Gastroesophageal sphincter (tissue), 4 donors: Measurements from ENCODE around the gene PARP14. TPM values are rescaled to one million over a fixed set of nuclear protein-coding genes. Genes with fewer than 3 reads are reported as not detected.
"Not testable (repeated sequence)": the region's sequence is repeated elsewhere in the genome, so short reads cannot be mapped to it uniquely, and the experiment has no call there.

Experiments used
- ATAC-seq: fragments of 150-250 bp; one replicate; pipeline ENCODE4 v1.9.1; 2016; ENCODE audit warnings: mild to moderate bottlenecking, moderate library complexity
- H3K27ac ChIP-seq, 4 donors: fragments of 200-600 bp; sonication (generic) in 3 of 4; 1 replicate in 3 of 4; 2 replicates in 1 of 4; pipeline ENCODE4 v1.5.1; 2016 to 2019
- H3K27me3 ChIP-seq: fragments of 200-600 bp; sonication (generic); one replicate; pipeline ENCODE4 v1.5.1; 2019
- H3K36me3 ChIP-seq, 2 donors: fragments of 200-600 bp; sonication (generic); one replicate each; pipeline ENCODE4 v1.5.1; 2019; ENCODE audit warnings: control low read depth in 1 of 2
- H3K4me1 ChIP-seq, 3 donors: fragments of 200-600 bp; sonication (generic); 1 replicate in 2 of 3; 2 replicates in 1 of 3; pipeline ENCODE4 v1.5.1; 2016 to 2019; ENCODE audit warnings: control low read depth in 2 of 3
- H3K4me3 ChIP-seq, 2 donors: fragments of 200-600 bp; sonication (generic); one replicate each; pipeline ENCODE4 v1.5.1; 2019; ENCODE audit warnings: mild to moderate bottlenecking in 1 of 2, moderate library complexity in 1 of 2
- H3K9me3 ChIP-seq, 3 donors: fragments of 200-600 bp; sonication (generic); one replicate each; pipeline ENCODE4 v1.5.1; 2017 to 2019; ENCODE audit warnings: control low read depth in 2 of 3
- EP300 ChIP-seq: sonication (generic); formaldehyde crosslinking; IDR thresholded peaks from one replicate; pipeline ENCODE4 v1.6.1; 2017; ENCODE audit warnings: antibody characterized with exemption, mild to moderate bottlenecking
- POLR2A ChIP-seq, 2 donors: fragments of 450-650 bp; IDR thresholded peaks; one replicate each; pipeline ENCODE4 v1.6.1; 2017; ENCODE audit warnings: antibody characterized with exemption in 2 of 2, mild to moderate bottlenecking in 2 of 2, moderate library complexity in 1 of 2
- POLR2AphosphoS5 ChIP-seq: sonication (generic); formaldehyde crosslinking; IDR thresholded peaks from one replicate; pipeline ENCODE4 v1.6.1; 2017; ENCODE audit warnings: antibody characterized with exemption
- WGBS, 2 donors: methylation state at CpG; one replicate each; pipeline ENCODE4 v1.1.5; 2018; ENCODE audit warnings: low coverage in 1 of 2; 5-methylcytosine and 5-hydroxymethylcytosine counted together
- total RNA-seq, 4 donors: library from RNA; depleted of rRNA; stranded (reverse); fragments of >200 nt; gene quantifications; one replicate each; pipeline ENCODE4 v1.1.0, GENCODE V29; 2016
- TF ChIP-seq, protein P1 (sequence below), 4 experiments: fragments of 200-600 bp in 2 of 4; fragments of 450-650 bp in 2 of 4; sonication (generic) in 1 of 4; IDR thresholded peaks; one replicate each; pipeline ENCODE4 v1.5.1; 2017 to 2019; ENCODE audit warnings: antibody characterized with exemption in 4 of 4, mild to moderate bottlenecking in 2 of 4, moderate library complexity in 2 of 4

PARP14 gene
- total RNA-seq, 4 donors from 2014 or later = 25.0 to 59.0 (median 35.0) TPM

DNA sequence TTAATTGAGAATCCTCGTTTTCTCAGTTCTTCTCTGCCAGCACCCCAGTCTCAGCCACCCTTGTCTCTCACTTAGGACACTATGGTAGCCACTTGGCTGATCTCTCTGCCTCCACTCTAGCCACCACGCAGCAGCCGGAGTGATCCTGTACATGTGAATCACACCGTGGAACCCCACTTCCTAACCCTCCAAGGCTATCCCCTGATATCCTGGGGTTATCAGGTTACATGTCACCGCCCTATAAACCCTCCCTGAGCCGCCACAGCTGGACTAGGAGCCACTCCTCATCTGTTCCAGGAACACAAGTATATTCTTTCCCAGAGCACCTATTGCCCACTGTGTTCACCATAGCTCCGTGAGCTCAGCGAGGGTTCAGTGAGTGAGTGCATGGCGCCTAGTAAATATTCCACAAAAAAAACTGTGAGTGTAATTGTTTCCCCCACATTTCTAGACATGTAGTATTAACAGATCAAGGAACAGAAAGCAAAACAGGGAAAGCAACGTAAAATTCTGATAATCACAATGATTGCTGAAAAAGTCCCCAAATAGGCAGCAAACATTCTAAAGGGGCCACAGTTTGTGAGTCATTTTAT is 661 bp upstream of the PARP14 start:
- H3K36me3 ChIP-seq = no peaks in the 10 kb centered on the region
- peak overlapping the region; percentile 89 to 95 (median 94) for H3K27ac ChIP-seq
- ATAC-seq = peak; percentile 46
- WGBS, 2 donors = 24 to 48% methylated on average over 4 to 10 of the region's 10 CpGs
- no peaks in the 10 kb centered on the region for H3K27me3 ChIP-seq
- no peak for TF ChIP-seq POLR2AphosphoS5
- TF ChIP-seq, protein P1, sequence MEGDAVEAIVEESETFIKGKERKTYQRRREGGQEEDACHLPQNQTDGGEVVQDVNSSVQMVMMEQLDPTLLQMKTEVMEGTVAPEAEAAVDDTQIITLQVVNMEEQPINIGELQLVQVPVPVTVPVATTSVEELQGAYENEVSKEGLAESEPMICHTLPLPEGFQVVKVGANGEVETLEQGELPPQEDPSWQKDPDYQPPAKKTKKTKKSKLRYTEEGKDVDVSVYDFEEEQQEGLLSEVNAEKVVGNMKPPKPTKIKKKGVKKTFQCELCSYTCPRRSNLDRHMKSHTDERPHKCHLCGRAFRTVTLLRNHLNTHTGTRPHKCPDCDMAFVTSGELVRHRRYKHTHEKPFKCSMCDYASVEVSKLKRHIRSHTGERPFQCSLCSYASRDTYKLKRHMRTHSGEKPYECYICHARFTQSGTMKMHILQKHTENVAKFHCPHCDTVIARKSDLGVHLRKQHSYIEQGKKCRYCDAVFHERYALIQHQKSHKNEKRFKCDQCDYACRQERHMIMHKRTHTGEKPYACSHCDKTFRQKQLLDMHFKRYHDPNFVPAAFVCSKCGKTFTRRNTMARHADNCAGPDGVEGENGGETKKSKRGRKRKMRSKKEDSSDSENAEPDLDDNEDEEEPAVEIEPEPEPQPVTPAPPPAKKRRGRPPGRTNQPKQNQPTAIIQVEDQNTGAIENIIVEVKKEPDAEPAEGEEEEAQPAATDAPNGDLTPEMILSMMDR (IDR thresholded peaks at IDR 0.05) = no peak
- TF ChIP-seq EP300 = no peak
- TF ChIP-seq POLR2A (IDR thresholded peaks at IDR 0.05) = no peak
- H3K4me1 ChIP-seq = peaks cover 0 to 45% (median 12%) of the 10 kb centered on the region in 3 donors
- peak overlapping the region; percentile 92 to 97 for H3K4me3 ChIP-seq
- no peaks in the 10 kb centered on the region for H3K9me3 ChIP-seq

DNA sequence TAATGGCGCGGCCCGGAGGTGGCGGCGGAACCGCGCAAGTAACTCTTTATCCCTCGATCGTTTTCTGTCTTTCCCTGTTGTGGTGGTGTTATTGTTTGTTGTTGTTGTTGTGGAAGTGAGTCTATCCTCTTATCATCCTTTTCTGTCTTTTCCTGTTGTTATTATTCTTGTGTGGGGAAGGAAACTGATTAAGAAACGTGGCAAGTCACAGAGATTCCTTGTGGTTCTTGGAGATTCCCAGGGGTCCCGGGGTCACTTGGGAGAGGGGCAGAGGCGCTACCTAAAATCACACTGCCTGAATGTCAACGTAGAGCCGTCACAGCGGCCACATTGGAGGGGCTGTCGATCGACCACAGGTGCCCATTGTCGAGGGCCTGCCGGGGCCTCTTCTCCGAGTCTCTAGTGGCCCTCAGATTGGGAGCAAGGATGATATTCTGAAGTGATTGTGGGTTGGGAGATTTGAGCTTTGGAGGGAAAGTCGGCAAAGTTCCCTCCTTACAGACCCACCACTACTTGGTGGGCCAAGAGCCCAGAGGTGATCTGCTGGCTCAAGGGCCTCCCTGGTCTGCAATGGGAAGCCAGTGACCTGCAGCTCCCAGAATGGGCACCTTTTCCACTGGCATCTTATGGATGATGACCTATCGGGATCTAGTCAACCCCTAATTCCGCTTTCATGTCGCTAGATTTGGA is 790 bp downstream of the PARP14 start:
- TF ChIP-seq POLR2AphosphoS5 (no peak), POLR2A (IDR thresholded peaks at IDR 0.05) (no peak), EP300 (no peak)
- TF ChIP-seq, protein P1 (IDR thresholded peaks at IDR 0.05) = no peak
- H3K27ac ChIP-seq = peak overlapping the region; percentile 89 to 95 (median 94)
- no peaks in the 10 kb centered on the region for H3K36me3 ChIP-seq
- no peak for ATAC-seq
- no peaks in the 10 kb centered on the region for H3K27me3 ChIP-seq
- 17 to 21% methylated on average over 13 to 18 of the region's 24 CpGs for WGBS, 2 donors
- H3K4me1 ChIP-seq = peaks cover 0 to 45% (median 12%) of the 10 kb centered on the region in 3 donors
- H3K4me3 ChIP-seq = peak overlapping the region; percentile 92 to 97
- no peaks in the 10 kb centered on the region for H3K9me3 ChIP-seq

DNA sequence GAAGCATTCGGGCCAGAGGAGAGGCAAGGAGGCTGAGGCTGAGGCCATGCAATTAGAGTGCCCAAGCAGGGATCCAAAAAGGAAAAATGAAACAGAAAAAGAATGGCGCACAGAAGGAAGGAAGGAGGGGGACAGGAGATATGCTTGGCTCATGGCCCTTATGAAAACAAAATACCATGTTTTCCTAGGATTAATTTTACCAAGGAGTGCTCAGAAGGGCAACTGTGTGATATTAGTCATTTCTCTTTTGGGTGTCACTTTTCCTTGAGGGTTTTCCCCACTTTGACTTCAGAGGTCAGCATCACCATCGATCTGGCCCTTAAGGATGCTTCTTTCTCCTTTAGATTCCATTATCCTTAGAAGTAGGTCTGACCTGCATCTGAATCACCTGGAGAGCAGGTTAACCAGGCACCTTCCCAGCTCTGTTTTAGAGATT is 1.4 kb downstream of the PARP14 start:
- no peak for ATAC-seq
- Histone ChIP-seq H3K9me3 (no peaks in the 10 kb centered on the region), H3K4me1 (peaks cover 0 to 45% (median 12%) of the 10 kb centered on the region in 3 donors), H3K4me3 (peak overlapping the region; percentile 92 to 97), H3K36me3 (no peaks in the 10 kb centered on the region), H3K27ac (peak overlapping the region in 3 of 4 donors; percentile 93 to 95 (median 95)), H3K27me3 (no peaks in the 10 kb centered on the region)
- WGBS, 2 donors = 76 to 88% methylated on average over 2 of the region's 3 CpGs
- TF ChIP-seq EP300 (no peak), POLR2A (IDR thresholded peaks at IDR 0.05) (no peak), POLR2AphosphoS5 (no peak)
- TF ChIP-seq, protein P1 (IDR thresholded peaks at IDR 0.05) = no peak

DNA sequence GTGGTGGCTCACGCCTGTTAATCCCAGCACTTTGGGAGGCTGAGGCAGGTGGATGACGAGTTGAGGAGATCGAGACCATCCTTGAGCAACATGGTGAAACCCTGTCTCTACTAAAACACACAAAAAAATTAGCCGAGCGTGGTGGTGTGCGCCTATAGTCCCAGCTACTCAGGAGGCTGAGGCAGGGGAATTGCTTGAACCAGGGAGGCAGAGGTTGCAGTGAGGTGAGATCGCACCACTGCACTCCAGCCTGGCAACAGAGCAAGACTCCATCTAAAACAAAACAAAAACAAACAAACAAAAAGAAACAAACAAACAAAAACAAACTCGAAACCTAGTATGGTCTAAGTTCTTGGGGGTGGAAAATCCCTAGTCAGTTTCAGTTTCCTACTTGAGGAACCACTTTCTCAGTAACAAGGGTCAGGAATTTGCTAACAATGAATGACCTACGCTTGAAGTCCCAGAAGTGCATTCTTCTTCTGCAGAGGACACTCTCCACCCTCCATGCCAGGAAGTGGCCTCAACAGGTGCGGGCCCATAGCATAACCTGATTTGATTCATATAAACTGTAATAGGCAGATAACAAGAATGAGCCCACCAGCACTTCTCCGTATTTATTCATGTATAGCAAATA is 2.3 kb downstream of the PARP14 start:
- peak overlapping the region in 1 of 4 donors; percentile 13 for H3K27ac ChIP-seq
- WGBS, 2 donors = 85 to 93% methylated on average over 3 to 5 of the region's 11 CpGs

DNA sequence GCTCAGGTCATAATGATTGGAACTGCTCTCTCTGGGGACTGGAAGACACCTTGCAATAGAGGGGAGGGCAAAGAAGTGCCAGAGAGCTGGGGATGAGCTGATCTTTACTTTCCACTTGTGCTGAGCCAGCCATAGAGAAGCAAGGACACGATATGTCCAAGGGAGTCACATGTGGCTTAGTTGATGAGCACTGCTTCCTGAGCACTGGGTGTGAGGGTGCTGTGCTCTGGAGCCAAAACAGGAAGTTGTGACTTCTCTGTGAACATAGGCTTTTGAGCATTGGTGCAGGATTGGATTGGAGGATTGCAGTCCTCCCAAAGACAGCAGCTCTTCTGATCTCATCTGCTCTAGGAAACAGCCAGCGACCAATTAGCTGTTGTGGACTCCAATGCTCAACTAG is 6.7 kb downstream of the PARP14 start:
- ATAC-seq = no peak
- no peak for TF ChIP-seq POLR2AphosphoS5
- no peak for TF ChIP-seq POLR2A (IDR thresholded peaks at IDR 0.05)
- TF ChIP-seq, protein P1 (IDR thresholded peaks at IDR 0.05) = no peak
- no peak for TF ChIP-seq EP300
- WGBS, 2 donors = no CpG with 5 or more reads among the region's 2 CpGs
- Histone ChIP-seq H3K4me3 (no peak overlapping the region), H3K27ac (no peak overlapping the region), H3K4me1 (peaks cover 0 to 11% (median 0%) of the 10 kb centered on the region in 3 donors), H3K36me3 (peaks cover 0 to 4% of the 10 kb centered on the region in 2 donors), H3K9me3 (no peaks in the 10 kb centered on the region), H3K27me3 (no peaks in the 10 kb centered on the region)

More for the DNA sequence above, 2.3 kb downstream of the PARP14 start:
- H3K36me3 ChIP-seq, H3K9me3 ChIP-seq, ATAC-seq, H3K27me3 ChIP-seq: not testable (repeated sequence)
- Histone ChIP-seq H3K4me1 (peaks cover 0 to 45% (median 12%) of the 10 kb centered on the region in 3 donors), H3K4me3 (peak overlapping the region in 1 of 2 donors; percentile 21)
